Renal cortex interstitium (tissue), 11 donors: ENCODE results near the gene PEX11B. TPM values are rescaled to one million over a fixed set of nuclear protein-coding genes. Genes with fewer than 3 reads are reported as not detected.
"Not testable (repeated sequence)": the region's sequence is repeated elsewhere in the genome, so short reads cannot be mapped to it uniquely, and the experiment has no call there.

Experiments
- DNase-seq, 11 donors: peaks; one replicate each; pipeline ENCODE4 v3.0.0-alpha.2; 2013; ENCODE audit warnings: low read depth in 9 of 11, low spot score in 4 of 11; ENCODE audit errors: extremely low read depth in 1 of 11
- polyA plus RNA-seq, 3 donors: library from polyadenylated mRNA; unstranded; fragments of 120-200 nt; gene quantifications; one replicate each; pipeline ENCODE4 v1.2.1, GENCODE V29; 2013; ENCODE audit not compliant: insufficient read length in 3 of 3

The PEX11B gene
- polyA plus RNA-seq, 3 donors, result 51.9 to 60.9 (median 56.4) TPM

DNA sequence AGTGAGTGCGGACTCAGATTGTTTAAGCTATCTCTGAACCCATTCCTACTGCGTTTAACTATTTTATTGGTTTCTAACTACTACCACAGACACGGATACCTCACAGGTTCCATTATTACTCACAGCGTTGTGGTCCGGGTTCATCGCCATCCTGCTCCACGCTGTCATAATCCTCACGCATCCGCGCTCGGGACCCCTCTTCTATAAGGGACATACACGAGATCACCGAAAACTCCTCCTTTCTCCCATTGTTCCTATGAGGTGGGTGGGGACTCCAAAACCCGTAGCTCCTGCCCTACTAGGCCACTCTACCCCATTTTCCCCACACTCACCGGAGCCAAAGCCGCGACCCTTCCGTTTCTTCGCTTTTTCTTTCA lies 8.2 kb upstream of the PEX11B start:
- peak in 1 of 11 donors; percentile 19 for DNase-seq

GRCh38 chr1:145922266-145922665 lies 3.7 kb upstream of the PEX11B start:
- DNase-seq, result no peak

DNA sequence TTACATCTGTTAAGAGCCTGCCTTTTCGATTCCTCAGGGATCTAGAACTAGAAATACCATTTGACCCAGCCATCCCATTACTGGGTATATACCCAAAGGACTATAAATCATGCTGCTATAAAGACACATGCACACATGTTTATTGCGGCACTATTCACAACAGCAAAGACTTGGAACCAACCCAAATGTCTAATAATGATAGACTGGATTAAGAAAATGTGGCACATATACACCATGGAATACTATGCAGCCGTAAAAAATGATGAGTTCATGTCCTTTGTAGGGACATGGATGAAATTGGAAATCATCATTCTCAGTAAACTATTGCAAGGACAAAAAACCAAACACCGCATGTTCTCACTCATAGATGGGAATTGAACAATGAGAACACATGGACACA lies 1.8 kb upstream of the PEX11B start:
- not testable (repeated sequence) for DNase-seq

GRCh38 chr1:145918992-145919939 lies 749 bp upstream of the PEX11B start:
- DNase-seq, result peak in 1 of 11 donors; percentile 28

- DNase-seq, result no peak
Measured at GRCh38 chr1:145917595-145917994, 922 bp downstream of the PEX11B start.

DNA sequence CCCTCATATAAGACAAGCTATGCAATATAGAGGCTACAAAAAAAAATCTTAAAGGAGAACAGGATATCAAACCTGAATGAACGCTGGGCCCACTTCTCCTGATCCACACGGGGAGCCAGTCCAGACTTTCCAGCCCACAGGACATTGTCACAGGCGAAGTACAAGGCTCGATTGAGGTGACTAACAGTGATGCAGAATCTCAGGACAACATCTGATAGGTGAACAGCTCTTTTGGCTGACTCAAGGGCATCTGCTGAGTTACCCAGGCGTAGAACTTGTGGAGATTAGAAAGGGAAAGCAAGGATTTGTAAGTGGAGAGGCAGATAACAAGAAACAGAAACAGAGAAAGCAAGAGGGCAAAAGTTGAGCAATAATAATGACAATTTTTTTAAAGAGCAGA lies 1.8 kb downstream of the PEX11B start:
- no peak for DNase-seq

DNA sequence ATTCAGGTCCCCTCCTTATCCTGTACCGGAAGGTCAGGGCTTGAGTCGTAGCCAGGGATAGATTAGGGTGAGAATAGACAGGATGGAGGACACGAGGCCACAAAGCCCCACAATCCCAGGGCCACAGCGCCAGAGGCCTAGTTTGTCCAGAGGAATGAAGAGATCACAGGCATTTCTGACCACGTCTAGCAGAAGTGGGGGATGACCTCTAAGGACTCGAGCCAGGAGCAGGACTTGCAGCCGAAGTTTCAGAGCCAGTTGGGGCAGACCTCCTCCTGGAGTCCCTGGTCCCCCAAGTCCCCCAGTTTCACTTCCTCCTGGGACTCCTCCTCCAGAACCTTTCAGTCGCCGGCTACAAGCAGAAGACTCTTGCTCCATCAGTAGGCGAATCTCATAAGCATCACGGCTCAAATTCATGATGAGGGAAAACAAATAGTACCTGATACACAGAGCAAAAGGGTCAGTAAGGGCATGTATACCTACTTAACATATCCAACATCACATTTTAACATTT lies 6.3 kb downstream of the PEX11B start:
- no peak for DNase-seq

DNA sequence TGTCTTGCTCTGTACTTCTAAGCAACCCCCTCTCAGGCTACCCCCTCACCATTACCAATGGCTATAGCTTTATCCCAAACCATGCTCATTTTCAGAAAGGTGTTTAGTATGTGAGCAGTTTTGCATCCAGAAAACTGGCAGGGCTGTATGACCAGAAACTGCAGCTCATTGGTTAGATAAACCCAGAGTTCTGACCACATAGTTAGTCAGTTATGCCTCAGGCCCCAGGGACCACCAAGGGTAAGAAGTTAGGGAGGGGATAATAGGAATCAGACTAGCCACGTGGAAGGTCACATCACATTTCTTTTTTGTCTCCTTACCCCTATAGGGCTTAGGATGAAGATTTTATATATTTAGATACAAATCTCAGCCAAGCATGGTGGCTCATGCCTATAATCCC lies 9.9 kb downstream of the PEX11B start:
- no peak for DNase-seq

- DNase-seq, result no peak
Measured at GRCh38 chr1:145906954-145907753, 11.4 kb downstream of the PEX11B start.

DNA sequence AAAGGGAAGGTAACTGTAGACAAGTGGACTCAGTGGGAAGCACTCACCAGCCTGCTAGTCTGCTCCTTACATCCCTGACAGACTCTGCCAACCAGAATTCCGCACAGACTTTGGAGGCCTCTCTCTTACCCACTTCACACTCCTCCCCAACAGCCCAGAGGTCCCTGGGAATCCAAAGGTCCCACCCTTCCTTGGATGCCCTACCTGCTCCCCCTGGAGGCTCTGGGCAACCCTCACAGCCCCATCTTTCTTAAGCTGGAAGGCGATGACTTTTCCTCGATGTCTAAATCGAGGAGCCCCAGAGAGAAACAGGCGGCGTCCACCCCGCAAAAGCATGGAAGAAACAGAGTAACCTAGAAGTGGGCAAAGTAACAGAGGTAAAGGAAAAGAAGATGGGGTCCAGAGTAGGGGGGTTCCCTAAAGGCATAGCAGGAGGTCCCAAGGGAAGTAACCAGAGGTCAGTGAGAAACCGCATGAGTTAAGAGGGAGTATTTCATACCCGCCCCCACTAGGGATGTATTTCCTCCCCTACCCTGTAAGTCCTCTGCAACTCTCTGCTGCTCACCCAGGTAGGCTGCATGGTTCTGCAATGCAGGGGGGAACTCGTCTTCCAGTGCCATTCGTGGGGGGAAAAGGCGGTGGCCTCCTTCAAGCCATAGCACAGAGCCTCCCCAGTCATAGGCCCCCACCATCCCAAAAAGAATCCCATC lies 17.1 kb downstream of the PEX11B start:
- DNase-seq, result no peak

GRCh38 chr1:145898756-145899155 lies 19.8 kb downstream of the PEX11B start:
- DNase-seq, result no peak

GRCh38 chr1:145897969-145898368 lies 20.5 kb downstream of the PEX11B start:
- DNase-seq, result no peak

DNA sequence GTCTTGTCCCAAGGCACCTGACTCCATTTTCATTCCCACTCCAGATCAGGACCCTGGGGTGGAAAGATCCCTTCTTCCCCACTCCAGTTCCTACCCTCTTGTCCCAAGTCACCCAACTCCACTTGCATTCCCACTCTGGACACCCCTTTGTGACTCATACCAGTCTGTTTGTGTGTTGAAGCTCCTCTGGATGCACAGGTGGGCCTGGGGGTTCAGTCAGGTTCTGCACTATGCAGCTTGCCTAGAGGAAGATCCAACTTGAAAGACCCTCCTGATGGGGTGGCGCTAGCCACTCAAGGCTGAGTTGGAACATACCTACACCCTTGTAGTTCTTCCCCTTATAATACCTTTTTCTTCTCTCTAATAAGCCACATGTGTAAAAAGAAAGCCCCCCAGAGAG lies 23.0 kb downstream of the PEX11B start:
- DNase-seq, result no peak

DNA sequence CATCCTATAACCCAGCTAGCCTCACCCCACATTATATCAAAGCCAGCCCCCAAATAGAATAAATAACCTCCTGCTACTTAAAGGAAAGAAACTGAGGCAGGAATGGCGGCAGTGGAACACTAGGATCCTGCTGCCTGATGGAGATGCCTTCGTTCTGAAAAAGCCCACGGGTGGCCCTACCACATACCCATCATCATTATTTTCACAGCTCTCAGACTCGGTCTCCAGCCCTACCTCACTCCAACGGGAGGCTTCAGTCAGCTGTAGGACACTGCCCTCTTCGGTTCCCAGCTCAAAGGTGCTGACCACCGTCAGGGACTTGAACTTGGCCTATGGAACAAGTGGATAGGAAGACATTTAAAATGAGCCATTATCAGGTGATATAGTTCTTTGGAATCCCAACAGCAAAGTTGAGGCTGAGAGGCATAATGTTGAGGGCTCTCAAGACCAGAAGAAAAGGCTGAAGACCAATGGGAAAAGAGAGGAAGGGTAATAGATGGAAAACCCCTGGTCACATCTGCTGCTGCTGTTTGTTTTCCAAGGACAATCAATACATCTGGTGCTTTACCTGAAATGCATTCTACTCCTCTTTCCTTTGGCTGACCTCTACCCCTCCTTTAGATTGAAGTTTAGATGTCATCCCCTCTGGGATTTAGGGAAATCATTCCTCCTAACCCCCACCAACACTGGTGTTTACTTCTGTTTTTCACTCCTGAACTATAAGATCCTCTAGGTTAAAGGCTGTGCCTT lies 25.0 kb downstream of the PEX11B start:
- DNase-seq, result no peak

DNA sequence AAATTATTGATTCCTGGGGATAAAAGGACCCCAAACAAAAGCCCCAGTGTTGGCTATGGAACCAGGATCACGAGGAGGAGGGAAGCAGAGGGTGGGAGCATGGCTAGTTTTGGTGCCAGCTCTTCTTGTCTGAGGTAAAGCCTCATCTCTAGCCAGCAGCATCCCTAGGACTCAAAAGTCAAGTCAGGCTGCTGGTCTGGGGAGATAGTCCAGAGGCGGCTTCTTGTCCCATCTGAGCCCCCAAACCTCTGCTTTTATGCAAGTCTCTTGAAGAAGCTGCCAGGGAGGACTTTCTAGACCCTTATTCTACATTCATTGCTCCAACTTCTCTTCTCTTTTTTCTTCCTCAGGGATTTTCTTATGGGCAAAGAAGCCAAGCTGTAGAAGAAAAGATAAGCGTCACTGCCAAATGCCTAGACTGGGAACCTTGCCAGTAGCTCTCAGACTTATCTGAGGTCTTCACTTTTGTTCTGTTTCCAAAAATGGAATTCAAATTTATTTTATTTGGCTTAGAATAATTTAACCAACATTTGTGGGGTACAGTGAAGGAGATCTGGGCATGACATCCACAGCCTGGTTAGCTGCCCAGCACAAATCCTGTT lies 25.9 kb downstream of the PEX11B start:
- no peak for DNase-seq

DNA sequence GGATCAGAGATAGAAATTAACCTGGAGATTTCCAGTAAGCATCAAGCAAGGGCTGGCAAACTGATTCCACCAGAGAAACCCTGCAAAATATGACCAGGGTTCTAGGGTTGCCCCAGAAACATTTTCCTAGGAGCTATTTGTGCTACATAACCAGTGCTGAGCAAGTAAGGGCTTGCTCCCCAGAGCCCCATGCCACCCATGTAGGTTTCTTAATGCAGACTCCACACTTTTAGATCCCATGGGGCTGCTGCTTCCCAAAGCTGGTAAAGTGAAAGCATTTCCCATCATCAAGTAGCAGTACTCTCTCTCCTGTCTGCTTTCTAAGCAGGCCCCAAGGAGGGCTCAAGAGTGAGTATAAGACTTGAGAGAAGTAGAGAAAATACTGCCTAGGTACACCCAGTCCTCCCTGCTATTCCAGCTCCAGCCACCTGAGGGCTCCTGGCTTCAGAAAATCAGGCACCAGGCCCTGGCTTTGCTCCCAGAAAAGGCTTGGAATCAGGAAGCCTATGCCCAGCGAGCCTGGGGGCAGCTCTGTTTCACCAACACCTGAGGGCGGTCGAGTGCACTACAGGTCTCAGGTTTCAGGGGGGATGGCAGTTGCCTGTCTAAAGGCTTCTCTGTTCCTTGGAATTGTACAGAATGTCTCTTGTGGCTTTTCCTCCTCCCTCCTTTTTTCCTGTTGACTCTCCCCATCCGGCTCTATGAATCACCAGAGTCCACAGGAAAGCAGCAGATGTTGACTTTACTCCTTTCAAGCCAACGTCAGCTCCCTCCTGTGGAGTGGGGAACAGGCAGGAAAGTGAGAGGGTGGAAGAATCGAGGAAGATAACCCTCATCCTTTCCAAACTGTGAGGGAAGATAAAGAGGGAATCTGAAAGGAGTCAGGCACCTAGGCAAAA lies 26.7 kb downstream of the PEX11B start:
- peak; percentile 87 to 95 (median 91) for DNase-seq

GRCh38 chr1:145891143-145891542 lies 27.4 kb downstream of the PEX11B start:
- no peak for DNase-seq
